KBM-7 (cell line): ENCODE results near the gene PIGR.

ENCODE experiments used
- DNase-seq: peaks from one replicate; pipeline ENCODE4 v3.0.0-alpha.2; 2015
- in situ Hi-C: fragments of 300-500 bp; cut with MboI; formaldehyde crosslinking; loops from 2 replicates; pipeline ENCODE4 v1.14.3; 2020; ENCODE audit warnings: low sequenced_read_pairs, low pct_unique_long_range_greater_than_20kb, mixed read lengths

The PIGR gene

GRCh38 chr1:206916000-206916709 is 30.1 kb downstream of the PIGR start:
- DNase-seq, result no peak
- in situ Hi-C loops, result loop anchor here (25.0 kb wide), 1 partner anchor 179 kb away; no protein-coding TSS in a partner anchor

GRCh38 chr1:206915030-206915735 is 31.1 kb downstream of the PIGR start:
- in situ Hi-C loops, result loop anchor here (25.0 kb wide), 1 partner anchor 178 kb away; no protein-coding TSS in a partner anchor
- DNase-seq, result no peak

- in situ Hi-C loops, result loop anchor here (25.0 kb wide), 1 partner anchor 177 kb away; no protein-coding TSS in a partner anchor
- DNase-seq, result no peak
These were observed 32.3 kb downstream of the PIGR start for GRCh38 chr1:206913766-206914537.

- peak; percentile 78 for DNase-seq
- in situ Hi-C loops, result loop anchor here (25.0 kb wide), 1 partner anchor 175 kb away; no protein-coding TSS in a partner anchor
These were observed 33.7 kb downstream of the PIGR start for GRCh38 chr1:206912445-206913095.

GRCh38 chr1:206911064-206911663 is 35.1 kb downstream of the PIGR start:
- in situ Hi-C loops, result loop anchor here (25.0 kb wide), 1 partner anchor 174 kb away; no protein-coding TSS in a partner anchor
- DNase-seq, result peak; percentile 80

GRCh38 chr1:206909883-206910318 is 36.4 kb downstream of the PIGR start:
- in situ Hi-C loops, result loop anchor here (25.0 kb wide), 1 partner anchor 173 kb away; no protein-coding TSS in a partner anchor
- no peak for DNase-seq

GRCh38 chr1:206909161-206909882 is 36.9 kb downstream of the PIGR start:
- DNase-seq, result no peak
- in situ Hi-C loops, result loop anchor here (25.0 kb wide), 1 partner anchor 172 kb away; no protein-coding TSS in a partner anchor

- in situ Hi-C loops, result loop anchor here (25.0 kb wide), 1 partner anchor 171 kb away; no protein-coding TSS in a partner anchor
- no peak for DNase-seq
These were observed 38.2 kb downstream of the PIGR start for GRCh38 chr1:206908038-206908437.

- in situ Hi-C loops, result loop anchor here (25.0 kb wide), 1 partner anchor 170 kb away; no protein-coding TSS in a partner anchor
These were observed 38.8 kb downstream of the PIGR start for GRCh38 chr1:206907304-206907991.

GRCh38 chr1:206905295-206906164 is 40.7 kb downstream of the PIGR start:
- in situ Hi-C loops, result loop anchor here (25.0 kb wide), 1 partner anchor 168 kb away; no protein-coding TSS in a partner anchor
- DNase-seq, result no peak

More at GRCh38 chr1:206907304-206907991, 38.8 kb downstream of the PIGR start:
- no peak for DNase-seq

- in situ Hi-C loops, result loop anchor here (25.0 kb wide), 1 partner anchor 167 kb away; no protein-coding TSS in a partner anchor
- DNase-seq, result no peak
These were observed 41.7 kb downstream of the PIGR start for GRCh38 chr1:206904423-206905142.

- in situ Hi-C loops, result loop anchor here (25.0 kb wide), 1 partner anchor 166 kb away; no protein-coding TSS in a partner anchor
- DNase-seq, result no peak
These were observed 42.6 kb downstream of the PIGR start for GRCh38 chr1:206903687-206904086.

GRCh38 chr1:206902702-206903101 is 43.6 kb downstream of the PIGR start:
- in situ Hi-C loops, result loop anchor here (25.0 kb wide), 1 partner anchor 165 kb away; no protein-coding TSS in a partner anchor
- DNase-seq, result no peak

GRCh38 chr1:206901944-206902343 is 44.3 kb downstream of the PIGR start:
- in situ Hi-C loops, result loop anchor here (25.0 kb wide), 1 partner anchor 165 kb away; no protein-coding TSS in a partner anchor
- no peak for DNase-seq

GRCh38 chr1:206900149-206900548 is 46.1 kb downstream of the PIGR start:
- in situ Hi-C loops, result loop anchor here (25.0 kb wide), 1 partner anchor 163 kb away; no protein-coding TSS in a partner anchor
- DNase-seq, result no peak
